HG03575 (cell line): ENCODE measurements around the gene SCAMP4.

ENCODE experiments used
- ATAC-seq: cut with Tn5 transposase; IDR thresholded peaks from one replicate; pipeline ENCODE4 v1.9.1; 2021; ENCODE audit not compliant: unreplicated experiment, insufficient number of reproducible peaks, low FRiP score; ENCODE audit errors: extremely low read depth

SCAMP4 gene

GRCh38 chr19:1905110-1905862, at the start of gene SCAMP4, which contains the start of gene ADAT3:
Gene SCAMP4 (plus strand): TSS chr19:1905399. CDS start chr19:1915020, 9,621 bp downstream.
Gene ADAT3 (plus strand): TSS chr19:1905399. CDS start chr19:1912048, 6,649 bp downstream.
- ATAC-seq, result no peak

GRCh38 chr19:1855828-1856255, 49.4 kb upstream of the SCAMP4 start:
- ATAC-seq, result no peak

DNA sequence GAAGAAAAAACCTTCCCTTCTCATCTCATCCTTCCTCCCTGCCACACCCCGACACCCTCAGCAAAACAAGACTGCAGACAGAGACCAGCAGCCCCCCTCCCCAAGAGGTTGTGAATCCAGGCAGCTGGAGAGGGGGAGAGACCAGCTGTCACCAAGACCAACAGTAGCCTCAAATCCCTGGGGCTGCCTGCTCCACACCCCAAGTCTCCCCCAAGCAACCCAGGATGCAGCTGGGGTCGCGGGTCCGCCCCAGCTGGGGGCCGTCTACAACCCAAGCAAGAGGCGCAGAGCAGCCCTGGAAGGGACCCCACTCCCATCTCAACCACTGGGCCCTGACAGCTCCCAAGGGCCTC, 48.9 kb upstream of the SCAMP4 start:
- no peak for ATAC-seq

GRCh38 chr19:1856698-1857603, 48.2 kb upstream of the SCAMP4 start:
- ATAC-seq, result no peak

DNA sequence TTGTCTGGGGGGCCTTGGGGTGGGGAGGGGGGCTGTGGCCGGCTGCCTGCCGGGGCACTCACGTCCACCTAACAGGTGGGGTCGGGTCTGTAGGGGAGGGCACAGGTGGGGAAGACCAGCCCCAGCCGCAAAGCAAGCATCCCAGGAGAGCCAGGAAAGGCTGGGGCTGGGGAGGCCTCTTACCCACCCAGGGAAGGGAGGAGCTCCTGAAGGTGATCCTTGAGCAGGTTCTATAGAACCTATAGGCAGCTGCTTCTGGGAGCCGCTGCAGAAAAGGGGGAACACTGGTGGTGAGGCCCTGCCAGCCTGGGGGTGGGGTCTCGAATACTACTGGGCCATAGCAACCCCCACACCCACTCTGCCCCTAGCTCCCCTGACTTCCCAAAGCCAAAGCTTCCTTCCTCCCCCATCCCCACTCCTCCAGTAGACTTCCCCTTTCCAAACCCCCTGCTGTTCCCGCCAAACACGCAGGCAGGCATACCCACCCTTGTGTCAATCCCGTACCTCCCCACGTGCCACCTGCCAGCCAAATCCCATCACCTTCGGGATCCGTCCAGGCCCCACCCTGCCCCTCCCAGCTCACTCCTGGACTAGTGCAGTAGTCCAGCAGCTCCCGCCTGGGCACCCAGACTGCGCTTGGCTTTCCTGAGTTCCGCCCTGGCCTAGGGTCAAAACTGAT, 47.4 kb upstream of the SCAMP4 start:
- no peak for ATAC-seq

- ATAC-seq, result no peak
Measured at GRCh38 chr19:1858412-1859081, 46.7 kb upstream of the SCAMP4 start.

DNA sequence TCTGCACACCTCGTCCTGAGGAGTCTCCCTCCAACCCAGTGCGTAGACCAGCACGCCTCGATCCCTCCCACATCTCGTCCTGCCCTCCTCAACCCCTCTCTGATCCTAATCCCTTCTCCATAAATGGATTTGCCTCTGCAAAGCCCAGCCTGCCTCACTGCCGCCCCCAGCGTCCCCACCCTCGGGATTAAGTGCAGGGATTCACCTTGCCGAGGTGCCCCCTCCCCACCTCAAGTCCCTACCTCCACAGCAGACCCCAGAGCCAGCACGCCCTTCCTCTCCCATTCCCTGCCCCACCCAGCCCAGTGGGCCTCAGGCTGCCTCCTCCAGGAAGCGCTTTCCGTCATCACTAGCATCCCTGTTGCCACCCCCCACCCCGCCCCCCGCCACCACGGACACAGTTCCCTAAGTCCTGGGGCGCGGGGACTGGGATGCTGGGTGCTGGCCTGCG, 45.8 kb upstream of the SCAMP4 start:
- ATAC-seq, result no peak

- ATAC-seq, result no peak
Measured at GRCh38 chr19:1860042-1860775, 45.0 kb upstream of the SCAMP4 start.

GRCh38 chr19:1860821-1861598, 44.2 kb upstream of the SCAMP4 start:
- no peak for ATAC-seq

DNA sequence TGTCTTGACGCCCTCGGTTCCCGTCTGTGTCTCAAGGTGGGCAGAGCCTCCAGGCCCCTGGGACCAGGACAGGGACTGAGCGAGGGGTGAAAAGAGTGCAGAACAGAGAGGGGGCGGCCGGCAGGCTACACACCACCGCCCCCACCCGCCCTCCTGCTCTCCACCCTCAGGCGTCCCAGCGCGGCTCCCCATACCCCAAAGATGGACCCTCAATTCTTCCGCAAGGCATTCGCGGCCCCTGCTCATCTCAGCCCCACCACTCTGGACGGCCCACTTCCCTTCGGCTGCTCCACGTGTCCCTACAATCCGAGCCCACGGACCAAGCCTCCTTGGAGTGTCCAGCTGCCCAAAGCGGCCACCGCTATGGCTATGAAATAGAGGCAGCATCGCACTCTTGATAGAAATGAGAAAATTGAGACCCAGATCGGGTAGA, 43.6 kb upstream of the SCAMP4 start:
- no peak for ATAC-seq

- no peak for ATAC-seq
Measured at GRCh38 chr19:1862068-1862423, 43.2 kb upstream of the SCAMP4 start.

DNA sequence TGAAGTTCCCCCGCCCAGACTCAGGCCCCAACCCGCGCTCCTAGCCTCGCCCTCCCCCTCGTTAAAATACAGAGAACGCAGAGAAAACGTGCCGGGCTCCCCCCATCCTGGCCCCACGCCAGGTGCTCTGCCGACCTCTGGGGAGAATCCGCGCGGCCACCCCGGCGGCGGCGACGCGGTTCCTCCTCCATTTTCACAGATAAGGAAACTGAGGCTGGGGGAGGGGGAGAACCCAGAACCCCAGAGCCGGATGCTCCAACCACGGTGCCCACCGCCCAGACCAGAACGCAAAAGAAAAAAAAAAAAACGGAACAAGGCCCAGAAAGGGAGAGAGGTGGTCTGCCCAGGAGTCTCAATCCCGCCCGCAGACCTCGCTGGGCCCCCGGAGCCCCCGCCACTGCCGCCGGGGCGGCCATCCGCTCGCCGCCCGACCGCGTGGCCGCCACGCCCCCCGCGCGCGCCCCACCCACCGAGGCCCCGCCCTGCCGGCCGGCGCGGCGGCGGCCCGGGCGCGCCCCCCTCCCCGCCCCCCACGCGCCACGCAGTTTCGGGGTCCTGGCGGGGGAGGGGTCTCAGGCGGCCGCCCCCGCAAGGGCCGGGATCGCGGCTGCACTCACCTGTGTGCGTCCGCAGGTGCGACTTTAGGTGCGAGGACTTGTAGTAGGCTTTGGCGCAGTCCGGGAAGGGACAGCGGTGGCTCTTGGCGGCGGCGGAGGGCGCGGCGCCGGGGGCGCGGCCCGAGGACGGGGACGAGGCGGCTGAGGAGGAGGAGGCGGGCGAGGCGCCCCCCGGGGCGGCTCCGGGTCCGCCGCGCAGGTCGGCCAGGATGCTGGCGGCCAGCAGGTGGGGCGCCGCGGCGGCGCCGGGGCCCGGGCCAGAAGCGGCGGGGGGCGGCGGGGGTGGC, 42.5 kb upstream of the SCAMP4 start:
- ATAC-seq, result no peak

GRCh38 chr19:1863328-1863637, 41.9 kb upstream of the SCAMP4 start, which contains the start of gene KLF16:
Gene KLF16 (minus strand): TSS chr19:1863579. CDS start chr19:1863497, 82 bp downstream.
- no peak for ATAC-seq

DNA sequence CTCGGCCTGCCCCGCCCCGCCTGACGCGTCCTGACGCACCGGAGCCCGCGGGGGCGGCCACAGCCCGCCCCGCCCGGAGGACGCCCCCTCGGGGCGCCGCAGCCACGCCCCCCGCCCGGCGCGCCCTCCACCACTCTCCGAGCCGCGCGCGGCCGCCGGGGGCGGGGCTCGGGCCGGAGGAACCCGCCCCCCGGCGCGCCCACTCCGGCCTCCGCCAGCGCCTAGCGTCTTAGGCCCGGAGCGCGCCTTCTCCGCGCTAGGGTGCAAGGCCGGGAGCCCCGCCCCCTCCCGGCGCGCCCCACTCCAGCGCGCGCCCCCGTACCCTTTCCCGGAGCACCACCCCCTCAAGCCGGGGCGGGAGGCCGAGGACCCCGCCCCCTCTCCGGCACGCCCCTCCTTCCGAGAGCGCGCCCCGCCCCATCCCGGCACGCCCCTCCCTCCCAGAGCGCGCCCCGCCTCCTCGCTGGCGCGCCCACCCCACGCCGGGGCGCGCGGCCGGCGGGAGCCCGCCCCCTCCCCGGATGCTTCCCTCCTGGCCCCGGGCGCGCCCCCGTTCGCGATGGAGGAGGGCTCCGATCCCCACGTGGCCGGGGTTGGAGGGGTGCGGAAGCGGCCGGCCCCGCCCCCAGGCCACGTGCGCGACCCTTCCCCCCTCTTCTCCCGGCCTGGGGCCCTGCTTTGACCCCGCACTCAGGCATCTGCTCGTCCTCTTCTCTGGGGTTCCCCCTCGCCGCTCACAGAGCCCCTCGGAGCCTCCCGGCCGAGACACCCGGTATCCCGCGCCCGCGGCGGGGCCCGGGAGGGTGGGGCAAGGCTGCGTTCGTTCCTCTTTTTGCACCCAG, 41.3 kb upstream of the SCAMP4 start:
- ATAC-seq, result no peak

DNA sequence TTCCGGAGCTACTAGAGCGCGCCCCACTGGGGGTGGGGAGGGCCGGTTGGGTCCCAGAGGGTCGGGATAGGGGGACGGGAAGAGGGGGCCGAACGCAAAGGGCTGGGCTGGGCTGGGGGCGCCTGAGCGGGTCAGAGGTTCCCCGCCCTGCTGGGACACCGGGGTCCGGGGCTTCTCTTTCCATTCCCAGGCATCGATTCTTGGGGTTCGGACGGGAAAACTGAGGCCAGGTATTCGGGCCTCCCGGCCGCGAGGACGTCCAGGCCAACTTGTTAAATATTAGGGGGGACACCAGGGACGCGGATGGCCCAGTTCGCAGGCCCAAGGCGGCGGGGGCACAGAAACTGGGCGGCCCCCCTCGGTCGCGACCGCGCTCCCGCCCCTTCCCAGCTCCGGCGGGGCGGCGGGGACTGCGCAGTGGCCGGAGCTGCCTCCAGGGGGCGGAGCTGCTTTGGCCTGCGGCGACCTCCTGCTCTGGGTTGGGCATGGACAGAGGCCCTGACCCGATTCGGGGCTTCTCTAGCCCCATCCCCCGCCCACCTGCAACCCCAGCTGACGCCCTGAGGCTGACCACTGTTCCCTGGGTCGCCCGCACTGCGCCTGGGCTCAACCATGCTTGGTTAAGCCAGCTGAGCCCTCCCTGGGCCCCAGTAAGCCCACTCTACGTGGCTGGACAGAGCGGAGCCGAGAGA, 40.6 kb upstream of the SCAMP4 start:
- no peak for ATAC-seq
